ENCODE data around the gene ALLC. TPM values are rescaled to one million over a fixed set of nuclear protein-coding genes. Genes with fewer than 3 reads are reported as not detected.

Gene ALLC
- total and polyA plus RNA-seq, 9 of the 15 experiments (the other 6 are each of a cell fraction or from before 2014, with no cell fraction given), result not detected

- ChIA-PET CTCF (ENCODE audit: low intra/inter-chr PET ratio) (no interaction called here), POLR2A (interaction anchor here (0.9 to 1.0 kb wide), 2 partner anchors 9 to 85 kb away, joined by 3 to 4 read pairs; partner anchors contain the start of gene RNASEH1)
- H3K9me1 ChIP-seq (ENCODE audit: control insufficient read depth, insufficient read depth, low read length), result no peaks in the 10 kb centered on the region
- no peak overlapping the region for H3K9ac ChIP-seq (ENCODE audit: insufficient read depth in 1 of 2, low read depth in 2 of 2, low read length in 2 of 2)
- H3K27me3 ChIP-seq (ENCODE audit: control insufficient read depth in 2 of 2, insufficient read depth in 2 of 2, low read length in 2 of 2), result peaks cover 44 to 85% of the 10 kb centered on the region in 2 experiments
- H3K4me3 ChIP-seq, result no peak overlapping the region
- H3K9me3 ChIP-seq (replicated peaks; ENCODE audit: control insufficient read depth, insufficient read depth, low read depth, low read length), result no peaks in the 10 kb centered on the region
- DNase-seq (ENCODE audit: extremely low read depth in 1 of 4, low spot score in 3 of 4) (no peak), FAIRE-seq (no peak), ATAC-seq (peak; percentile 12; the same call in 2 of the 3 replicates)
- peaks cover 0 to 28% of the 10 kb centered on the region in 2 experiments; a peak in 2 of 5 replicates for H3K4me1 ChIP-seq (replicated peaks in 1 of 2; ENCODE audit: control insufficient read depth in 2 of 2, insufficient read depth in 2 of 2, low read length in 2 of 2)
- in situ Hi-C loops (cut with MboI) (no loop called here), intact Hi-C loops (cut with micrococcal nuclease) (no loop called here)
- TF ChIP-seq, protein P1, sequence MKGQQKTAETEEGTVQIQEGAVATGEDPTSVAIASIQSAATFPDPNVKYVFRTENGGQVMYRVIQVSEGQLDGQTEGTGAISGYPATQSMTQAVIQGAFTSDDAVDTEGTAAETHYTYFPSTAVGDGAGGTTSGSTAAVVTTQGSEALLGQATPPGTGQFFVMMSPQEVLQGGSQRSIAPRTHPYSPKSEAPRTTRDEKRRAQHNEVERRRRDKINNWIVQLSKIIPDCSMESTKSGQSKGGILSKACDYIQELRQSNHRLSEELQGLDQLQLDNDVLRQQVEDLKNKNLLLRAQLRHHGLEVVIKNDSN (CRISPR knock-in tag; IDR thresholded peaks at IDR 0.05), result 0 out of 2 replicates have a peak, but pooled peaks have one; percentile 15
- TF ChIP-seq CBFA2T2 (conservative IDR thresholded peaks at IDR 0.05), result no peak
- TF ChIP-seq ZNF41 (CRISPR knock-in tag; conservative IDR thresholded peaks at IDR 0.05), result no peak
- TF ChIP-seq, protein P2, sequence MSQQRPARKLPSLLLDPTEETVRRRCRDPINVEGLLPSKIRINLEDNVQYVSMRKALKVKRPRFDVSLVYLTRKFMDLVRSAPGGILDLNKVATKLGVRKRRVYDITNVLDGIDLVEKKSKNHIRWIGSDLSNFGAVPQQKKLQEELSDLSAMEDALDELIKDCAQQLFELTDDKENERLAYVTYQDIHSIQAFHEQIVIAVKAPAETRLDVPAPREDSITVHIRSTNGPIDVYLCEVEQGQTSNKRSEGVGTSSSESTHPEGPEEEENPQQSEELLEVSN (IDR thresholded peaks at IDR 0.05; ENCODE audit: borderline replicate concordance in 1 of 2, extremely low read depth in 1 of 2, insufficient read depth in 1 of 2, insufficient read length in 1 of 2, low read depth in 1 of 2, low read length in 1 of 2, poor library complexity in 1 of 2, severe bottlenecking in 1 of 2), result no peak
- H3K79me2 ChIP-seq (ENCODE audit: control insufficient read depth, insufficient read depth, low read length), result no peaks in the 10 kb centered on the region
- 17% methylated on average over 18 of the region's 18 CpGs for WGBS (ENCODE audit: insufficient coverage, low coverage, missing lambda C conversion rate)
- BruUV-seq (replicated peaks), result no TSS peak
- peaks cover 8% of the 10 kb centered on the region; the same call in 1 of the 2 replicates for H4K20me1 ChIP-seq (replicated peaks; ENCODE audit: control insufficient read depth, insufficient read depth, low read length)
- H3K27ac ChIP-seq (ENCODE audit: extremely low read depth, low read depth, low read length), result no peak overlapping the region
- H3K4me2 ChIP-seq (ENCODE audit: insufficient read depth, low read length), result no peak overlapping the region
- H3K36me3 ChIP-seq (ENCODE audit: control insufficient read depth, insufficient read depth, low read length), result no peaks in the 10 kb centered on the region
- H2AFZ ChIP-seq (ENCODE audit: low read depth, low read length), result no peak overlapping the region
These were observed 15.3 kb upstream of the ALLC start for GRCh38 chr2:3642521-3643215.

Measured in K562 (cell line).